Gastrocnemius medialis (tissue), 4 donors: ENCODE measurements around the gene PELO. TPM values are rescaled to one million over a fixed set of nuclear protein-coding genes. Genes with fewer than 3 reads are reported as not detected.

Source experiments
- ATAC-seq, 2 donors: fragments of 150-250 bp; one replicate each; pipeline ENCODE4 v1.9.1; 2016
- DNase-seq, 2 donors: peaks; one replicate each; pipeline ENCODE4 v3.0.0-alpha.2; 2019
- H3K27ac ChIP-seq, 4 donors: fragments of 200-600 bp; sonication (generic); 1 replicate in 1 of 4; 2 replicates in 3 of 4; pipeline ENCODE4 v1.5.1; 2016 to 2018; ENCODE audit warnings: mild to moderate bottlenecking in 2 of 4, moderate library complexity in 1 of 4
- H3K27me3 ChIP-seq, 3 donors: fragments of 200-600 bp; sonication (generic) in 2 of 3; 1 replicate in 1 of 3; 2 replicates in 2 of 3; pipeline versions ENCODE4 v1.5.1 to v1.6.0; 2016 to 2019; ENCODE audit warnings: mild to moderate bottlenecking in 1 of 3, moderate library complexity in 1 of 3
- H3K36me3 ChIP-seq, 2 donors: fragments of 200-600 bp; sonication (generic) in 1 of 2; one replicate each; pipeline ENCODE4 v1.5.1; 2017 to 2018
- H3K4me1 ChIP-seq, 2 donors: fragments of 200-600 bp; sonication (generic) in 1 of 2; one replicate each; pipeline ENCODE4 v1.5.1; 2016 to 2017; ENCODE audit warnings: mild to moderate bottlenecking in 2 of 2
- H3K4me3 ChIP-seq, 4 donors: fragments of 200-600 bp; sonication (generic) in 3 of 4; 1 replicate in 1 of 4; 2 replicates in 3 of 4; pipeline ENCODE4 v1.5.1; 2016 to 2019; ENCODE audit warnings: mild to moderate bottlenecking in 2 of 4
- H3K9me3 ChIP-seq, 3 donors: fragments of 200-600 bp; sonication (generic) in 2 of 3; 1 replicate in 1 of 3; 2 replicates in 2 of 3; pipeline ENCODE4 v1.5.1; 2016 to 2019
- POLR2A ChIP-seq, 2 donors: fragments of 450-650 bp; IDR thresholded peaks; one replicate each; pipeline ENCODE4 v1.6.1; 2017; ENCODE audit warnings: antibody characterized with exemption in 2 of 2, mild to moderate bottlenecking in 2 of 2, moderate library complexity in 2 of 2
- in situ Hi-C, 4 donors: fragments of 200-750 bp; cut with MboI; loops; one replicate each; pipeline versions ENCODE4 v1.15.0 to v1.8.0; 2017; ENCODE audit warnings: low sequenced_read_pairs in 4 of 4
- intact Hi-C: fragments of 100-400 bp; cut with DNase I; formaldehyde crosslinking; loops from one replicate; pipeline ENCODE4 v1.15.1; 2023; ENCODE audit warnings: low total_unique reads
- total RNA-seq, 4 donors: library from RNA; depleted of rRNA; stranded (reverse); fragments of >200 nt; gene quantifications; one replicate each; pipeline versions ENCODE4 v1.1.0 to v1.2.3, GENCODE V29; 2016
- TF ChIP-seq, protein P1 (sequence below), 5 experiments: fragments of 450-650 bp in 3 of 5; fragments of 200-600 bp in 2 of 5; sonication (generic) in 2 of 5; IDR thresholded peaks in 4 of 5; conservative IDR thresholded peaks in 1 of 5; 1 replicate in 4 of 5; 2 replicates in 1 of 5; pipeline ENCODE4 v1.5.1; 2016 to 2019; ENCODE audit warnings: antibody characterized with exemption in 5 of 5, mild to moderate bottlenecking in 3 of 5, moderate library complexity in 3 of 5

PELO gene
- total RNA-seq, 4 donors from 2014 or later, result 13.8 to 28.5 (median 18.5) TPM

DNA sequence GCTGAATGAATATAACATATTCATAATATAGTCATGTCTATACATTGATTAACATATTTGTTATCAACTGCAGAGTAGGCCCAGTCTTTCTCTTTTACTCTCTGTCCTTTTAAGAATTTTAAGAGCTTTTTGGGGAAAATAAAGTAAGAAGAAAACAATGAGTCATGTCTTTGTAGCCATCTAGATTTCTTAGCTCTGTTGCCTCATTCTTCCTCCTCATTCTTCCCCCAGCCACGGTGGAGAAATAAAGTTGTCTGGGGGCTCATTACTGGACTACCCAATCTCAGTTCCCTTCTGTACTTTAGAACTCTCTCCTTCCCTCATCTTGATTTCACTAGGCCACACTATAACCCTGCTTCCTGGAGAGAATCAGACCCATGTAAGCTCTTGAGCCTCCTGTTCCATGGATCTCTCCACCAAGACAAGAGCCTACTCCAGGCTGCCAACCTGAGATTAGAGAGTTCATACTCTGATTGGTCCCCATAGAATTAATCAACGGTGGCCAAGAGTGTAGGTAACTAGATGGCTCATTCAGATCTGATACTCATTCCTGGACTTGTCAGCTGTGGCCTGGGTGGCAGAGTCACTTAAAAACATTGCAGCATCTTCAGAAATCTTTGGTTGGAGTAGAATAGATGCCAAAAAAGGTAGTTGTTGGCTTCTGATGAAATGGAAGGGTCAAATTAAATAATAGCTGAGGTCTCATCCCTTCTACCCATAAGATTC is 44.2 kb downstream of the PELO start:
- no peak overlapping the region for H3K27ac ChIP-seq
- no peaks in the 10 kb centered on the region for H3K27me3 ChIP-seq
- H3K9me3 ChIP-seq, result no peaks in the 10 kb centered on the region
- ATAC-seq (no peak), DNase-seq (no peak)
- no peak overlapping the region for H3K4me3 ChIP-seq
- intact Hi-C loops (no loop called here), in situ Hi-C loops (no loop called here)
- no peaks in the 10 kb centered on the region for H3K36me3 ChIP-seq
- H3K4me1 ChIP-seq, result peaks cover 0 to 2% of the 10 kb centered on the region in 2 donors
- no peak for TF ChIP-seq POLR2A (IDR thresholded peaks at IDR 0.05)
- TF ChIP-seq, protein P1, sequence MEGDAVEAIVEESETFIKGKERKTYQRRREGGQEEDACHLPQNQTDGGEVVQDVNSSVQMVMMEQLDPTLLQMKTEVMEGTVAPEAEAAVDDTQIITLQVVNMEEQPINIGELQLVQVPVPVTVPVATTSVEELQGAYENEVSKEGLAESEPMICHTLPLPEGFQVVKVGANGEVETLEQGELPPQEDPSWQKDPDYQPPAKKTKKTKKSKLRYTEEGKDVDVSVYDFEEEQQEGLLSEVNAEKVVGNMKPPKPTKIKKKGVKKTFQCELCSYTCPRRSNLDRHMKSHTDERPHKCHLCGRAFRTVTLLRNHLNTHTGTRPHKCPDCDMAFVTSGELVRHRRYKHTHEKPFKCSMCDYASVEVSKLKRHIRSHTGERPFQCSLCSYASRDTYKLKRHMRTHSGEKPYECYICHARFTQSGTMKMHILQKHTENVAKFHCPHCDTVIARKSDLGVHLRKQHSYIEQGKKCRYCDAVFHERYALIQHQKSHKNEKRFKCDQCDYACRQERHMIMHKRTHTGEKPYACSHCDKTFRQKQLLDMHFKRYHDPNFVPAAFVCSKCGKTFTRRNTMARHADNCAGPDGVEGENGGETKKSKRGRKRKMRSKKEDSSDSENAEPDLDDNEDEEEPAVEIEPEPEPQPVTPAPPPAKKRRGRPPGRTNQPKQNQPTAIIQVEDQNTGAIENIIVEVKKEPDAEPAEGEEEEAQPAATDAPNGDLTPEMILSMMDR (IDR thresholded peaks at IDR 0.05 in 4 of 5, conservative IDR thresholded peaks at IDR 0.05 in 1 of 5), result no peak

DNA sequence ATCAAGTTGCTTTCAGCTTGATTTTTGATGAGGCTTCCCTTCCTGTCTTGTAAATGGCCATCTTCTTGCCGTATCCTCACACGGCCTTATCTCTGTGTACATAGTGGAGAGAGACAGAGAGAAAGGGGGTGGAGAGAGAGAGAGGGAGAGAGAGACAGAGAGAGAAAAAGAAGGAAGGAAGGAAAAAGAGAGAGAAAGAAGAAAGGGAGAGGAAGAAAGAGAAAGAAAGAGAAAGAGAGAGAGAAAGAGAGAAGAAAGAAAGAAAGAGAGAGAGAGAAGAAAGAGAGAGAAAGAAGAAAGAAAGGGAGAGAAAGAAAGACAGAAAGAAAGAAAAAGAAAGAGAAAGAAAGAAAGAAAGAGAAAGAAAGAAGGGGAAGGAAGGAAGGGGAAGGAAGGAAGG is 46.6 kb downstream of the PELO start:
- Histone ChIP-seq H3K9me3 (no peaks in the 10 kb centered on the region), H3K27me3 (no peaks in the 10 kb centered on the region), H3K27ac (peak overlapping the region in 2 of 4 donors; percentile 8 to 12), H3K4me1 (peaks cover 0 to 2% of the 10 kb centered on the region in 2 donors), H3K4me3 (no peak overlapping the region), H3K36me3 (no peaks in the 10 kb centered on the region)
- ATAC-seq (no peak), DNase-seq (no peak)
- intact Hi-C loops, result no loop called here
- TF ChIP-seq, protein P1 (IDR thresholded peaks at IDR 0.05 in 4 of 5, conservative IDR thresholded peaks at IDR 0.05 in 1 of 5), result no peak
- no peak for TF ChIP-seq POLR2A (IDR thresholded peaks at IDR 0.05)
- in situ Hi-C loops, result no loop called here

DNA sequence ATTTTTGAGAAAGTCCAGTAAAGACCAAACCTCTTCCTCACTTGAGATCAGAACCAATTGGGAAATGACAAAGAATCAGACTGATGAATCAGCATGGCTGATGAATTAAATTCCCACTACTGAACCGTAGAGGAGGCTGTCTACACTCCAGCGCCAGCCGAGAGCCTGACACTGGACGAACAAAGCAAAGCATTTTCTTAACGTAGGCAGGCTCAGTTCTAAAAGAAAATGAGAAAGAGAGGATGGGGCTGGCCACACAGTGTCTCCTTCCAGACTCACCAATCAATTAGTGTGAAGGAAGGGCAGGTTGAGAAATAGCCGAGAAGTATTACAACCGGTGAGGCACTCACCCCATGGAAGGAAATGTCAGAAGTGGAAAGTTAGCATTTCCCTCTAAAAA is 49.4 kb downstream of the PELO start:
- Histone ChIP-seq H3K27ac (peak overlapping the region; percentile 41 to 58 (median 50)), H3K4me1 (peaks cover 0 to 14% of the 10 kb centered on the region in 2 donors), H3K9me3 (no peaks in the 10 kb centered on the region), H3K36me3 (no peaks in the 10 kb centered on the region), H3K4me3 (no peak overlapping the region), H3K27me3 (no peaks in the 10 kb centered on the region)
- intact Hi-C loops, result no loop called here
- no peak for ATAC-seq
- no peak for DNase-seq
- no peak for TF ChIP-seq POLR2A (IDR thresholded peaks at IDR 0.05)
- TF ChIP-seq, protein P1 (IDR thresholded peaks at IDR 0.05 in 4 of 5, conservative IDR thresholded peaks at IDR 0.05 in 1 of 5), result no peak
- in situ Hi-C loops, result no loop called here

Other genes with a start within 250 kb of the PELO start
- 10 to 100 TPM in 2 of 4 donors, 1 to 10 TPM in 2; 5.7 to 20.4 (median 12.4) TPM for gene ITGA1, start within 50 bp of the PELO start, total RNA-seq
- under 1 TPM; 0.07 to 0.41 (median 0.24) TPM for gene ITGA2, start 201.4 kb downstream of the PELO start, total RNA-seq